Right lobe of liver (tissue), 4 donors: ENCODE data around the gene MACROD1.

Experiments
- POLR2A ChIP-seq: fragments of 450-650 bp; IDR thresholded peaks from one replicate; pipeline ENCODE4 v1.6.1; 2017; ENCODE audit warnings: antibody characterized with exemption, mild to moderate bottlenecking
- TF ChIP-seq, protein P1 (sequence below), 4 donors: fragments of 200-600 bp in 3 of 4; fragments of 450-650 bp in 1 of 4; IDR thresholded peaks; one replicate each; pipeline versions ENCODE4 v1.5.1 to v1.8.0; 2016 to 2022; ENCODE audit warnings: antibody characterized with exemption in 4 of 4, mild to moderate bottlenecking in 2 of 4
- donor health status: DM: no; HTN: no; CAD: no.
- donor health status: DM: no; HTN: no; CAD: no.
- donor health status: DM: no; HTN: yes; CAD: no.

DNA sequence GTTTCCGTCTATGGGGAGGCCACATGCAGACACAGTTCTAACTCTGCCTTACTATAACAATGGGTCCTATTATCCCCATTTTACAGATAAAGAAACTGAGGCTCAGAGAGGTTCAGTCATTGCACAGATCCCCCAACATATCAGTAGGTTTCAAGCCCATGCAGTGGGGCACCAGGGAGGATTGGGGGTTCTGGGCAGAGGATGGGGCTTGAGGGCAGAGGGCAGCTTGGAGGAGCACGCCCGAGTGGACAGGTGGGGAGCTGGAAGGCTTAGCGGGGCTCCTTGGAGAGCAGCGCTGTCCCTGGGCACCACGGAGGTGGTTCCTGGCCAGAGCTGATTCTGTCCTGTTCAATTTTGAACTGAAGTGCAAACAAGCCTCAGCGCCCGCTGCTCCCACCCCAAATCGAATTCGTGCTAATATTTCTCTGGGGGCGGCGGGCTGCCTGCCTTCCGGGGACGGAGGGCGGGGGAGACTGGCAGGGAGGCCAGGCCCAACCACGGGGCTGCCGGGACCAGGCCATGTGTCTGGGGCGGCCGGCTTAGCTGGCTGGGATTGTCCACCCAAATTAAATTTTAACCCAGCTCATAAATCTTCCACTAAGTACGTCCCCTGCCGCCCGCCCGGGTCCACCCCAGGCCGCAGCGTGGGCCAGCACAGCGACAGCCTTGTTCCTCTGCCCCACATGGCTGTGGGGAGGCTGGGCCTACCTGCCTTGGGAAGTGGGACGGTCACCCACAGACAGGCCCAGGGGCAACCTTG, 80.8 kb downstream of the MACROD1 start:
- TF ChIP-seq, protein P1, sequence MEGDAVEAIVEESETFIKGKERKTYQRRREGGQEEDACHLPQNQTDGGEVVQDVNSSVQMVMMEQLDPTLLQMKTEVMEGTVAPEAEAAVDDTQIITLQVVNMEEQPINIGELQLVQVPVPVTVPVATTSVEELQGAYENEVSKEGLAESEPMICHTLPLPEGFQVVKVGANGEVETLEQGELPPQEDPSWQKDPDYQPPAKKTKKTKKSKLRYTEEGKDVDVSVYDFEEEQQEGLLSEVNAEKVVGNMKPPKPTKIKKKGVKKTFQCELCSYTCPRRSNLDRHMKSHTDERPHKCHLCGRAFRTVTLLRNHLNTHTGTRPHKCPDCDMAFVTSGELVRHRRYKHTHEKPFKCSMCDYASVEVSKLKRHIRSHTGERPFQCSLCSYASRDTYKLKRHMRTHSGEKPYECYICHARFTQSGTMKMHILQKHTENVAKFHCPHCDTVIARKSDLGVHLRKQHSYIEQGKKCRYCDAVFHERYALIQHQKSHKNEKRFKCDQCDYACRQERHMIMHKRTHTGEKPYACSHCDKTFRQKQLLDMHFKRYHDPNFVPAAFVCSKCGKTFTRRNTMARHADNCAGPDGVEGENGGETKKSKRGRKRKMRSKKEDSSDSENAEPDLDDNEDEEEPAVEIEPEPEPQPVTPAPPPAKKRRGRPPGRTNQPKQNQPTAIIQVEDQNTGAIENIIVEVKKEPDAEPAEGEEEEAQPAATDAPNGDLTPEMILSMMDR (IDR thresholded peaks at IDR 0.05): peak in 1 of 4 donors; percentile 13
- TF ChIP-seq POLR2A: no peak
